Stimulated activated CD8-positive, alpha-beta memory T cell treated with anti-CD3 and anti-CD28 coated beads, Interleukin-12 subunit alpha, Interleukin-12 subunit beta, amount 100 ng/mL, for 4 hours (primary cell): ENCODE measurements around the gene NINL.
"Not testable (repeated sequence)": the region's sequence is repeated elsewhere in the genome, so short reads cannot be mapped to it uniquely, and the experiment has no call there.

Source experiments
- DNase-seq: peaks from one replicate; pipeline ENCODE4 v3.0.0-alpha.2; 2020; ENCODE audit warnings: low read depth

NINL gene

DNA sequence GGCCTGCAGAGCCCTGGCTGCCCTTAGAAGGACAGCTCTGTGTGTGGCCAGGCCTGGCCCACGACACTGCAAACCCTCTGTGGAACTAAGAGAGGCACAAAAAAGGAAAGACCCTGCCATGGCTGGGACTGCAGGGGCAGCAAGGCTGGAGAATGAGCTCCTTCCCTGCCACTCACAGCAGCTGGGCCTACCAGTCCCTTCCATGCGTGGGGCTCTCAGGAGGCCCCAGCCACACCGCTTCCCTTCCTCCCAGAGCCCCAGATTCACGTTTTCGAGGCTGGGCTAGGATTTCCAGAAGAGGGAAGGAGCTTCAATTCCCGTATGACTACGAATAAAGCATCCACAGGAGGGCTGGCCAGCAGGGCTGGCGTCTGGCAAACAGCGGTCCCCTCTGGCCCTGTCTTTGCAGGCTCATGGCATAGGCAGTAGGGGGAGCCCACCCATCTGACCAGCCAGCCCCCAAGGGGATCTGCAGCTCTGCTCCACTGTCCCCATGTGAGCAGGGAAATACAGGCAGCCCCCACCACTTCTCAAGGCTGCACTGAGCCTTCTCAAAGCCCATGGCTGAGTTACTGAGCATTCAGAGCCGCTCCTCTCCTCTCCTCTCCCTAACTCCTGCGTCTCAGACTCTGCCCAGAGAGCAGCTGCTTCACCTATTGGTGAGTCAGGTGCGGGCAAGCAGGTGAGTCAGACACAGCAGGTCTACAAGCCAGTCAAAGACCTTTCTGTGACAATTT lies 53.1 kb downstream of the NINL start:
- DNase-seq, result no peak

DNA sequence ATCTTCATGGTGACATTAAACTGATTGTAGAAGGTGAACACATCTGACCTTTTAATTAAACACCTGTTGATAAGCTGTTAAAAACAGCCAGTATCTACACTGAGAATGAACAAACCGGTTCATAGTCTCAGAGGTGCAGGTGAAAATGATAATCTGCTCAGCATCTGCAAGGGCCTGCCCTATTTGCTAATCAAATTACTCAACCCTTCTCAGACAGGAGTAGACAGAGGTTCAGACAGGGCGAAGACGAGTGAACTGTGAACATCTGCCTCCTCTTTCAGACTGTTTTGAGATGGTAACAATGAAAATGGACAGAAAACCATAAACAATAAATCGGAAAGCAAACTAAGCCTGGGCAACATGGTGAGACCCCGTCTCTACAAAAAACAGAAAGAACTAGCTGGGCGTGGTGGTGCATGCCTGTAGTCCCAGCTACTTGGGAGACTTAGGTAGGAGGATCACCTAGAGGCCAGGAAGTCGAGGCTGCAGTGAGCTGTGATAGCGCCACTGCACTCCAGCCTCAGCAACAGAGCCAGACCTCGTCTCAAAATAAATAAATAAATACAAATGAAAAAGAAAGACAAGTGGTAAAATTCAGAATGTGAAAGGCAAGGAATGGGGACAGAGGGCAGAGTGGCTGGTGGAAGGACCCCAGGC lies 55.9 kb downstream of the NINL start:
- DNase-seq, result no peak

DNA sequence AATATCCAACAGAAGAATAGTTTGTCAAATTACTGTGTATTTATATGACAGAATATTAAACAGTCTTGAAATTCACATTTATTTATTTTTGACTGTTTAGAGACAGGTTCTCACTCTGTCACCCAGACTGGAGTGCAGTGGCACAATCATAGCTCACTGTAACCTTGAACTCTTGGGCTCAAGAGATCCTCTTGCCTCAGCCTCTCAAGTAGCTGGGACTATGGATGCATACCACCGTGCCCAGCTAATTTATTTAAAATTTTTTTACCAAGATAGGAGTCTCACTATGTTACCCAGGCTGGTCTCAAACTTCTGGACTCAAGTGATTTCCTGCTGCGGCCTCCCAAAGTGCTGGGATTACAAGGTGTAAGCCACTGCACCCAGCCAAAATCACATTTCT lies 57.4 kb downstream of the NINL start:
- no peak for DNase-seq

DNA sequence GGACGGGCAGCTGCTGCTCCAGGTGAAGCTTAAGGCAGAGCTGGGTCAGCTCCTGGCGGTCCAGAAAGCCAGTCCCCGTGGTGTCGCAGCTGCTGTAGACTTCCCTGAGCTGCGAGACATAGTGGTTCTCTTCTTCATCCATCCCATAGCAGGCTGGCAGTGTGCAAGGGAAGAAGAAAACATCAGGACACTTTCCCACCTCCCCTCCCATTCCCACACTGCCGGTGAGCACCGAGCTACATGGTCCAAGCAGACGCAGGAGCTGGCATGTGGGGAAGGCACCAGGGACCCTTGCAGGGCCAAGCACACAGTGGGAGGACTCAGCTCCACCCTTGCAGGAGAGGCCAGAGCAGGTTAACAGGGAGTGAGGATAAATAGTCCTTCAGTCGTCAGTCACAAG lies 58.9 kb downstream of the NINL start:
- no peak for DNase-seq

DNA sequence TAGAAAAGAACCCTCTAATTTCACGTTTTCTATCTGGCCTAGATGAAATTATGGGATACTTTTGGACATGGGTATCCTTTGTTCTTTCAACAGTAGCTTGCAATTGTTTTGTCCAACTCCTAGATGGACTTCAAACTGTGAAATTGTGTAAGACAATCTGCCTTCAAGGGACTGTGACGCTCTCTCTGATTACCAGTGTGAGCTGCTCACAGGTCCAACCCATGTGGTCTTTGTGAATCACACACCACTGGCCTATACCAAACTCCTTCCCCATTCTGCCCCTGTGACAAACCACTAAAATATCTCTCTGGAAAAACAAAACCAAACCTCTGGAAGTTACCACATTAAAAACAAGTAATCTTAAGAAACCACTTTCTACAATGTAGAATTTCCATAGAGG lies 59.5 kb downstream of the NINL start:
- DNase-seq, result no peak

- DNase-seq, result no peak
Observed at GRCh38 chr20:25525295-25525694, 60.0 kb downstream of the NINL start.

DNA sequence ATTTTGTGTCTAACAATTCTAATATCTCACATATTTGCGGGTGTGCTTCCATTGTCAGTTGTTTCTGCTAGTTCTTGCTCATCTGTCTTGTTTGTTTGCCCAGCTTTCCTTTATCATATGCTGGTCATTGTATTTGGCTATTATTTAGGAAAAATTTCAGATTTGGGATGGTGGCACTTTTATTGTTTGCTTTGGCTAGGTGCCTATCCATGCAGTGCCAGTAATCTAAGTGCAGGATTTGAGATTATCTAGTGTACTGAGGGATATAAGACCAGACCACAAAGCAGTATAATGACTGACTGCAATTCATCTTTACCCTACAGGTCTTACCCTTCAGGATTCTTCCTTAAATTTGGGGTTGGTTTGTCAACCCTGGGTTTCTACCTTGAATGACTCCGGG lies 63.9 kb downstream of the NINL start:
- DNase-seq, result no peak

DNA sequence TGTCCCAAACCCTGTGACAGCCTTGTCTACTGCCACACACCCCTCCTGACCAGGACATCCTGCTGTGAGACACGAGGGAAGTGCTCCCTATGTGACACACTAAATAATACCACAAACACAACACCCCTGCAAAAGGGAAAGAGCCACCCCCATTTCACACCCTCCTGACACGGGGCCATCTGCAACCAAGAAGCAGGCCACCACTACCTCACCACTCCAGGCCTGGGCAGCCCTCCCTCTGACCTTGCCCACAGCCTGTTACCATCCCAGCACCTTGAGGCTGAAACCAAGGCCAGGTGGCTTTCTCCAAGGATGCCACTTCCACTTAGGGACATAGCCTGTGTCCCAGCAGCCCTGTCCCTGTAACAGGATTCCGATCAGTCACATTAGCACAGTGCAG lies 68.2 kb downstream of the NINL start:
- no peak for DNase-seq

- DNase-seq, result no peak
Observed at GRCh38 chr20:25514747-25515340, 70.5 kb downstream of the NINL start.

DNA sequence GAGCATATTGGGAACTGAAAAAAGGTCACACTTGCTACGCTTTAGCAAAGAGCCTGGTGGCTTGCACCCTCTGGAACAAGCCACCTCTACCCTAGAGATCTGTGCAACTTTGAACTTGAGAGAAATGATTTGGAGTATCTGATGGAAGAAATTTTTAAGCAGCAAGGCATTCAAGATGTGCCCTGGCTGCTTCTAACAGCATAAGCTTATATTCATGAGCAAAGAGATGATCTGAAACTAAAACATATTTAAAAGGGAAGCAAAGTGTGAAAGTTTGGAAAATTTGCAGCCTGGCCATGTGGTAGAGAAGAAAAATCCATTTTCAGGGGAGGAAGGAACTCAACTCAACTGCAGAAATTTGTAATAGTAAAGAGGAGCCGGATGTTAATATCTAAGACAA lies 71.1 kb downstream of the NINL start:
- DNase-seq, result no peak

GRCh38 chr20:25512709-25513108 lies 72.6 kb downstream of the NINL start:
- DNase-seq, result no peak

DNA sequence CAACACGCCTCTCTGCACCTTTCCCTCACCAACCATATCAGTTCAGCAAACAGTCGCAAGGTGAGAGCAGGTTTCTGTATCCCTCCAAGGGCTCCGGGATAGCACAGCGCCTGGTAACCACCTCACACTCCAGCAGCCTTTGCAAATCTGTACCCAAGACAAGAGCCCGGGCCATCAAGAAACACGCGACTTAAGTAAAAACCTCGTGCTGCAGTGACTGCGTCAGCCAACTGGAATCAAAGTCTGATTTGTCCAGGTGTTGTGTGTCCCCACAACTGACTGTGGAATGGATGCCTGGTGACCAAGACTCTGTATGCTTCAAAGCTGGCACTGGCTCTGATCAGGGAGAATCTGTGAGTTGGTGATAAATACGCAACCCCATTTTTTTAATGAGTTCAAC lies 74.1 kb downstream of the NINL start:
- no peak for DNase-seq

GRCh38 chr20:25510721-25511120 lies 74.6 kb downstream of the NINL start:
- no peak for DNase-seq

DNA sequence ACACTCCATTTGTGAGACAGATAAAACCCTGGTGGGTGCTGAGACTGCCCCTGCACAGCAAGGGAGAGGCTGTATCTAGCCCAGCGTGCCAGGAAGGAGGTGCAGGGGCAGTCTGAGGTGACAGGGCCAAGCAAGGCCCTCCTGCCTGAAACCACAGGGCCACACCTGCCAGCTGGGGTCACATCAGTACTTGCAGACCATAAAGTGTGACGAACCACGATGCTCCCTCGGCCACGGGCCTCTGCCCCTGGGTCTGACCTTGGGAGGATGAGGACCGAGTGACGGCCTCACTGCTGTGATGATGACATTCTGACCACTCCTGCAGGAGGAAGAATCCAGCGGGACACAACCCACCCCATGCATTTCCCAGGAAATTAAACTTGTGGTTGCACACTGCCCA lies 75.1 kb downstream of the NINL start:
- DNase-seq, result no peak

DNA sequence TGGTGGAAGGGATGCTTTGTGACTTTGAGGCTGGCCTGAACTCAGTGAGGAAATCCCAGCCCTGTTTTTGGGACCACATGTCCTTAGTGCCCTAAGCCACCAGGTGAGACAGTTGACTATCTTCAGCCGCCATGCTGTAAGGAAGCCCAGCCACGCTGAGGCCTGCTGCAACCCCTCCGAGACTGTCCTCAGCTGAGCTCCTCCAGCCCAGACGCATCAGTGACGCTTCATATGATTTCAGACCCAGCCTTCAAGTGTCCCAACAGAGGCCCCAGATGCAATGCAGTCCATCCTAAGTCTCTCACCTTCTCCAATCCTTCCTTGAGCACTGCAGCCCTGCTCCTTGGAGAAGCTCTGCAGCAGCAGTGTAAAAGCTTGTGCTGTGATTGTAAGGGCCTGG lies 76.2 kb downstream of the NINL start:
- DNase-seq, result no peak

DNA sequence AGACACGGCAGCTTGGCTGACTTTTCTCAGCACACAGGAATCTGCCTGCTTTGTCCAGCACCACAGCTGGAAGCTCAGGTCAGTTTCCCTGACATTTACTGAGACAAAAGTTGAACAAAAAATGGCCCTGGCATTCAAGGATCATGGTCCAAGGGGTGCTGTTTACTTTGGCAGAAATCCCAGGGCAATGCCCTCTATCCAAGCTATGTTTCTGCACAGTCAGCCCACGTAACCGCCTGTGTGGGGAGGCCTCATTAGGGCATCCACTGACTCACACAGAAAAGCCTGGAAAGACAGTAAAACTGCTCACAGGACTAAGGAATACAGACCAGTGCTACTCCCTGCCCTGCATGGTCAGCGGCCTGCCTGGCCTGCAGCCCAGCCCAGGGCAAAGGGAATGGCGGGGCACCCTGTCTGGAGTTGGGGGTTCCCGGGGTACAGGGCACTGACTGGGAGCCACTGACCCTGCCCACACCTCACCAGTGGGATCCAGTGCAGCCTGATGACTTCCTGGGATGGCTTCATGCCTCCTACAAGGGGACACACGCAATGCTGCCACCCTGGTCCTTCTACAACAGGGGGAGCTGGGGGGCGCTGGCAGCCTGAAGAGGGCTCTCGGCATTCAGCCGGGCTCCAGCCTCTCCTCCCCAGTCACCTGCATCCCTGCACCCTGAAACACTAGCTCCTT lies 77.1 kb downstream of the NINL start:
- no peak for DNase-seq

DNA sequence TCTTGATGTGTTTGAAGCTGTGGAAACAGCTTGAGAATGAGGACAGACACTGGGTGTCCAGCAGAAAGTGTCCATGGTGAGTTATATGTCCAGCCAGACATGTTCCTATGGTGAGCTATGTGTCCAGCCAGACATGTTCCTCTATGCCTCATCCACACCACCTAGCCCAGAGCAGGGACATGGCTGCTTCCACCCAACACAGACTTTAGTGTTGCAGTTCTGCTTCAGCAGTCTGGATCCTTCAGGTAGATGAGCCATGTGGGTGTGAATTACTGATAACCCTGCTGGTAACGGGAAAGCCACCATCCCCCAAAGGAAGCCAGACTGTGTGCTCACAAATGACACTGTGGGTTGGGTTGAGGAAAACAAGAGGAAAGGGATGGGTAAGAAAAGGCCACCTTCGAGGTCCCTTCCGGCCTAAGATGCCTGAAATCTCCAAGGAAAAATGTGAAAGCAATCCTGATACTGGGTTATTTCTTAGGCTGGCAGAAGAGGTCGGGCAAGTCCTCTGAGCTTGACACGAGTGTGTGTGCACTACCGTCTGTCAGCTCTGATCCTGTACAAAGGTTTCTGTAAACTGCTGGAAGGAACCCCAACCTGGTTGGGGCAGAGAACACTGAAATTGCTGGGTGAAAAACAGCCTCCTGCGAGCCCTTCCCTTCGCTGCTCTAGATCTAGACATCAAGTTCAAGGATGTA lies 77.8 kb downstream of the NINL start:
- DNase-seq, result no peak

DNA sequence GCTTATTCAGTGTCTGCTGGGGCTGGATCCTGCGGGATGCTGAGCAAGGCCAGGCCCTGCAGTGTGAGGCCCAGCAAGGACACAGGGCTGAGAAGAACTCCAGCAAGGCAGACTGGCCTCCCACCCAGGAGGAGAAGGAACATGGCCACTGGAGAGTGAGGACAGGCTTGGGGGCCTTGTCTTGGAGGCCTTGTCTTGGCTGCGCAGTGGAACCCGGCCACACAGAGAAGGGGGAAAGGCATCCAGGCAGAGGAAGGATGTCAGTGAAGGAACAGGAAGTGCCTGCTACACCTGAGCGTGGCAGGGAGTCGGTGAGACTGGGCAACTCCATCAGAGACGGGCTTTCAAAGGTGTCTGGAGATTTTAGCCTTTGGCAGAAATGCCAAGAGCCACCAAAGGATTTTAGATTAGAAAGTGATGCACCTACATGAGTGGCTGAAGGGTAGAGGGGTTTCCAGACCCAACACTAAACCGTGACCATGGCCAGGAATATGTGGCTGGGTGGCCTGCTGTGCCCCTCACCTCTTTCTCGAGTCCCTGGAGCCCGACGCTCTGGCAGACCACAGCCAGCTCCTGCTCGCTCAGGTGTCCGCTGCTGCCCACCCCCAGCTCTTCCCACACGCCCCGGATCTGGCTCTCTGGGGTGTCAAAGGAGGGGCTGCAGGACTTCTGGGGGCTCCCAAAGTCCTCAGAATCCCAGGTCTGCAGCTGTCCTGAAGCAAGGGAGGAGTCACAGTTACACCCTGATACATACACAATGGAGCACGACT lies 80.8 kb downstream of the NINL start:
- no peak for DNase-seq

- no peak for DNase-seq
Observed at GRCh38 chr20:25503936-25504335, 81.4 kb downstream of the NINL start.

DNA sequence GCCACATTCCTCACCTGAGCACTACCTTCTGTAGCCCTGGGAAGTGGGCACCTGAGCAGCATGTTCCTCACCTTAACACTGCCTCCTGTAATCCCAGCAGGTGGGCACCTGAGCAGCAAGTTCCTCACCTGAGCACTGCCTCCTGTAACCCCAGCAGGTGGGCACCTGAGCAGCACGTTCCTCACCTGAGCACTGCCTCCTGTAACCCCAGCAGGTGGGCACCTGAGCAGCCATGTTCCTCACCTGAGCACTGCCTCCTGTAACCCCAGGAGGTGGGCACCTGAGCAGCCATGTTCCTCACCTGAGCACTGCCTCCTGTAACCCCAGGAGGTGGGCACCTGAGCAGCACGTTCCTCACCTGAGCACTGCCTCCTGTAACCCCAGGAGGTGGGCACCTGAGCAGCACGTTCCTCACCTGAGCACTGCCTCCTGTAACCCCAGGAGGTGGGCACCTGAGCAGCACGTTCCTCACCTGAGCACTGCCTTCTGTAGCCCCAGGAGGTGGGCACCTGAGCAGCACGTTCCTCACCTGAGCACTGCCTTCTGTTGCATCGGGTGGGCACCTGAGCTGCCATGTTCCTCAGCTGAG lies 82.2 kb downstream of the NINL start:
- not testable (repeated sequence) for DNase-seq

DNA sequence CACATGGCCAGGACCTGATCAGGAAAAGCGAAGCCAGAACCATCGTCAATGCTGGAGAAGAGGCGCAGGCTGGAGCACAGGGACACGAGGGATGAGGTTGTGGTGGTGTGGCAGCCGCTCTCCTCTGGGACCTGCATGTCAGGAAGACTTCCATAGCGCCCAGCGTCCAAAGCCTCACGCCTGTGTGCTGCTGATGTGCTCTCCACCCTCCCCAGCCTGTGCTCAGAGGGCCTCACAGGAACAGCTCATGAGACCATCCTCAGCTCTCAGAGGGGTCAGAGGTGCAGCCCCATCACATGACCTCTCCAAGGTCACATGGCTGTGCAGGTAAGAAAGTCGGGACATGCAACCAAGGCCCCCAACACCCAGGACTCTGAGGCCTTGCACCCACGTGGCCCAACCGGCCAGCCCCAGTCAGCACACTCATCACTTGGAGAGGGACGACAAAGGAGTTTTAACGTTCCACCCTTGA lies 84.4 kb downstream of the NINL start:
- no peak for DNase-seq
